ENCODE measurements around the gene MORC1.
A peak's percentile ranks its signal among the peaks of the same experiment; 100 is the strongest.

The MORC1 gene

GRCh38 chr3:108970561-108970960 is 147.4 kb downstream of the MORC1 start:
- no peak for TF ChIP-seq CTCF (conservative IDR thresholded peaks at IDR 0.05; ENCODE audit: low read depth)
- DNase-seq (ENCODE audit: low spot score) = no peak
- POLR2A ChIA-PET (ENCODE audit: low non-redundant PET) = interaction anchor here (0.5 kb wide), 1 partner anchor 18 kb away, joined by 4 read pairs; no protein-coding TSS in a partner anchor
- no peak overlapping the region for H3K27ac ChIP-seq
- CTCF ChIA-PET = no interaction called here

GRCh38 chr3:108966773-108967172 is 151.2 kb downstream of the MORC1 start:
- no peak overlapping the region for H3K27ac ChIP-seq
- POLR2A ChIA-PET (ENCODE audit: low non-redundant PET) = no interaction called here
- no peak for TF ChIP-seq CTCF (conservative IDR thresholded peaks at IDR 0.05; ENCODE audit: low read depth)
- CTCF ChIA-PET = no interaction called here
- no peak for DNase-seq (ENCODE audit: low spot score)

- ChIA-PET POLR2A (ENCODE audit: low non-redundant PET) (no interaction called here), CTCF (interaction anchor here (0.7 kb wide), 1 partner anchor 19 kb away, joined by 3 read pairs; no protein-coding TSS in a partner anchor)
- TF ChIP-seq CTCF (conservative IDR thresholded peaks at IDR 0.05; ENCODE audit: low read depth) = no peak
- DNase-seq (ENCODE audit: low spot score) = peak; percentile 20
- no peak overlapping the region for H3K27ac ChIP-seq
Observed at GRCh38 chr3:108959017-108959416, 158.9 kb downstream of the MORC1 start.

GRCh38 chr3:108953700-108954099 is 164.2 kb downstream of the MORC1 start, which contains the start of gene GUCA1C:
Gene GUCA1C (minus strand): TSS chr3:108953879. CDS start chr3:108953762, 117 bp downstream.
- no peak for TF ChIP-seq CTCF (conservative IDR thresholded peaks at IDR 0.05; ENCODE audit: low read depth)
- no peak for DNase-seq (ENCODE audit: low spot score)
- ChIA-PET CTCF (interaction anchor here (1.0 kb wide), 1 partner anchor 70 kb away, joined by 4 read pairs; no protein-coding TSS in a partner anchor), POLR2A (ENCODE audit: low non-redundant PET) (no interaction called here)
- no peak within 1 kb of the TSS for H3K27ac ChIP-seq

- POLR2A ChIA-PET (ENCODE audit: low non-redundant PET) = interaction anchor here (0.6 kb wide), 1 partner anchor 17 kb away, joined by 4 read pairs; no protein-coding TSS in a partner anchor
- DNase-seq (ENCODE audit: low spot score) = peak; percentile 83
- TF ChIP-seq CTCF (conservative IDR thresholded peaks at IDR 0.05; ENCODE audit: low read depth) = no peak
- CTCF ChIA-PET = interaction anchor here (0.6 to 1.0 kb wide), 2 partner anchors 17 to 70 kb away, joined by 3 to 4 read pairs; no protein-coding TSS in a partner anchor
- no peak overlapping the region for H3K27ac ChIP-seq
Observed at GRCh38 chr3:108953210-108953609, 164.7 kb downstream of the MORC1 start.

GRCh38 chr3:108951820-108952501 is 166.0 kb downstream of the MORC1 start:
- no peak for DNase-seq (ENCODE audit: low spot score)
- H3K27ac ChIP-seq = no peak overlapping the region
- CTCF ChIA-PET = no interaction called here
- POLR2A ChIA-PET (ENCODE audit: low non-redundant PET) = interaction anchor here (0.5 kb wide), 1 partner anchor 1583 kb away, joined by 9 read pairs; no protein-coding TSS in a partner anchor
- no peak for TF ChIP-seq CTCF (conservative IDR thresholded peaks at IDR 0.05; ENCODE audit: low read depth)
